Stimulated activated CD8-positive, alpha-beta memory T cell treated with anti-CD3 and anti-CD28 coated beads, Interleukin-7, amount 100 ng/mL, for 1 hour (primary cell): ENCODE data around the gene OPN1LW.
"Not testable (repeated sequence)": the region's sequence is repeated elsewhere in the genome, so short reads cannot be mapped to it uniquely, and the experiment has no call there.

ENCODE experiments used
- DNase-seq, 2 donors: peaks; one replicate each; pipeline ENCODE4 v3.0.0-alpha.2; 2020; ENCODE audit warnings: low read depth in 2 of 2

Gene OPN1LW

GRCh38 chrX:154132366-154132765 lies 11.7 kb upstream of the OPN1LW start:
- DNase-seq = no peak

DNA sequence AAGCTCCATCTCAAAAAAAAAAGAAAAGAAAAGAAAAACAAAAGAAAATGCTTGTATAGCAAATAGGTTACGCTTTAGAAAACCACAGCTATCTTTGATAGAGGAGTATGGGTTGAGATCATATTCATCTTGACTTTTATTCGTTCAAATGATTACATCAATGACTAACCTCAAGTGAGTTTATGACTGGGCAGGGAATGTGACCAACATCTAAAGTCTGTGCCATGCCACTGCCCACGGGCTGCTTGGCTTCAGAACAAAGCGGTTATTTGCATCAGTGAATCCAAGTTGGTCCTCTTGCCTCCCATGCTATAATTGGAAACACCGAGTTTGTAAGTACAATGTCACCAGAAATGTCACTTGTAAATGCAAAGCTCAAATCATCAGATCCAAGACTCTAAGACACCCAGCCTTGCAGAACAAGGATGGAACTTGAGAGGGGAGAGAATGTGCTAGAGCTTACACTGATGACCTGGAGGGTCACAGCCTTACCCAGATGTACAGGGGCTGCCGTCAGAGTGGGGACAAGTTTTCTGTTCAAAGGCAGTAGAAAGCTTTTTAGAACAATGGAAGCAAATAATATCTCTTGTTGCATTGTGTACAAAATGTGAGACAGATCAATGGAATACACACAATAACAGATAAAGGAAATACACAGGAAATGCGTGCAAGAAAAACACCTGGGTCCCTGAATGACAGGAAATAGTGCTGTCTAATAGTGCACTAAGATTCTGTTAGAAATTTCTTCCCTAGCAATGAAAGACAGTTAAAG lies 8.4 kb upstream of the OPN1LW start:
- DNase-seq = no peak

GRCh38 chrX:154136627-154137161 lies 7.3 kb upstream of the OPN1LW start:
- peak; percentile 39 to 41 for DNase-seq

DNA sequence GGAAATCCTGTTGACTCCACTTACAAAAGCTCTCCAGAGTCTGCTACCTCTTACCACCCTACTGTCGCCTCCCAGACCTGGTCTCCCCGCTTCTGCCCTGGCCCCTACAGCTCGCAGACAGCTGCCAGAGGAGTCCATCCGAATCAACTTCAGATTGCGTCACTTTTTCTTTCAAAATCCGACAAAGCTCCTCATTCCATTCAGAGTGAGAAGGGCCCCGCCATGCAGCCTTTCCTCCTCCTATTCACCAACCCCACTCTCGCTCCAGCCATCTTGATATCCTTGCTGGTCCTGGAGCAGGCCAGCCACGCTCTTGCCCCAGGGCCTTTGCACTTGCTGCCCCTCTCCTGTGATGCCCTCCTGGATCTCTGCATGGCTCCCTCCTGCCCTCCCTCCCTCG lies 5.2 kb upstream of the OPN1LW start:
- no peak for DNase-seq

GRCh38 chrX:154140206-154140605 lies 3.8 kb upstream of the OPN1LW start:
- DNase-seq = no peak

GRCh38 chrX:154140742-154141141 lies 3.3 kb upstream of the OPN1LW start:
- DNase-seq = no peak

- DNase-seq = no peak
These were observed 1.7 kb upstream of the OPN1LW start for GRCh38 chrX:154142386-154142785.

GRCh38 chrX:154142950-154143745 lies 895 bp upstream of the OPN1LW start:
- DNase-seq = no peak

GRCh38 chrX:154151030-154151429 lies 7.0 kb downstream of the OPN1LW start:
- not testable (repeated sequence) for DNase-seq

DNA sequence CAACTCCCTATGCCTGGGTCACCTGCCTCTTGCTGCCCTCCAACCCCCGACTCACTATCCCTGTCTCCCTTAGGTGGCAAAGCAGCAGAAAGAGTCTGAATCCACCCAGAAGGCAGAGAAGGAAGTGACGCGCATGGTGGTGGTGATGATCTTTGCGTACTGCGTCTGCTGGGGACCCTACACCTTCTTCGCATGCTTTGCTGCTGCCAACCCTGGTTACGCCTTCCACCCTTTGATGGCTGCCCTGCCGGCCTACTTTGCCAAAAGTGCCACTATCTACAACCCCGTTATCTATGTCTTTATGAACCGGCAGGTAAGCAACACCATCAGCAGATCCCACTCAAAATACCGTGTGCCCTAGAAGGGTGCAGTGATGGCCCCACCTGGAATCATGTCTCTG lies 12.2 kb downstream of the OPN1LW start:
- DNase-seq = not testable (repeated sequence)

DNA sequence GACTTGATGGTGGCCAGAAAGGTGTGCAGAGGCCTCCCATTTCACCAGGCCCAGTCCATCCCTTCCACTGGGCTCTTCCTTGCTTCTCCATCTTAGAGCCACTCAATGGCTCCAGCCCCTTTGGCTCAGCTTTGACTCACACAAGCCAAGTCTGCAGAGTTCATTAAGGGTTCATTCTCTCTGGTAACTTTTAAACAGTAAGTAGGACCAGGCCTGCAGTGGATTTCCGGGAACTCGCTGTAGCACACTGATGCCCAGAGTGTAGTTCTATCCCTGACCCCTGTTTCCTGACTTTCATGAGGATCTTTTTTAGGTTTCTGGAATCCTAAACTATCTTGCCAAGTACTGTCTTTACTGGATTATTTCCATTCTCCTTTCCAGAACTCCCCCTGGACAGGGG lies 13.2 kb downstream of the OPN1LW start:
- DNase-seq = not testable (repeated sequence)

- DNase-seq = not testable (repeated sequence)
These were observed 15.3 kb downstream of the OPN1LW start for GRCh38 chrX:154159345-154159744.

DNA sequence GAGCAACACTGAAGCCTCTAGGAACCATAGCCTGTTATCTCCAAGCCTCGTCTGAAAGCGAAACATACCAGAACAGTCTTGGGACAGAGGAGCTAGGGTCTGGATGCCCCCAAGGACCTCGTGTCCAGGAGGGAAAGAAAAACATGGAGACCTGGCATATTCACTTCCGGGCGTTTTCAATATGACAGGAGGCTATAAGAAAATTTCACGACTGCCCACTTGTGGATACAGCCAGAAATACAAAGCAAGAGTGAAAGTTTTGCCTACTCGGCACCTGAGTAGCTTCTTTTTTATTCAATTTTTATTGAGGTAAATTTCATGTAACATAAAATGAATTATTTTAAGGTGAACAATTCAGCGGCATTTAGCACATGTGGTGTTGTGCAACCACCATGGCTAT lies 20.9 kb downstream of the OPN1LW start:
- DNase-seq = not testable (repeated sequence)

DNA sequence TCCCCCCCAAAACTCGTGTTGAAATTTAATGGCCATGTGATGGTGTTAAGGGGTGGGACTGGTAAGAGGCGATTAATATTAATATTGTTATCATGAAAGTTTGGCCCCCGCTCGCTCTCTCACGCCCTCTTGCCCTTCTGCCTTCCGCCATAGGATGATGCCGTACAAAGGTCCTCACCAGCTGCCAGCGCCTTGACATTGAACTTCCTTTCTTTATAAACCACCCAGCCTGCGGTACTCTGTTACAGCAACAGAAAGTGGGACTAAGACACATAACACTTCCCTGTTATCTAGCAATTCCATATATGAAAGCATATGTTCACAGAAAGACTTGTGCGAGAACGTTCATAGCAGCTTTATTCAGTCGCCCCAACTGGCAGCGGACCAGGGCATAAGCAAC lies 24.3 kb downstream of the OPN1LW start:
- not testable (repeated sequence) for DNase-seq

- not testable (repeated sequence) for DNase-seq
These were observed 28.5 kb downstream of the OPN1LW start for GRCh38 chrX:154172535-154172943.

- DNase-seq = not testable (repeated sequence)
These were observed 30.3 kb downstream of the OPN1LW start for GRCh38 chrX:154174356-154174755.

GRCh38 chrX:154182296-154182695 lies 38.3 kb downstream of the OPN1LW start, which contains the start of gene OPN1MW:
OPN1MW (plus strand) TSS chrX:154182596; CDS start chrX:154182678, 82 bp downstream.
- DNase-seq = not testable (repeated sequence)

DNA sequence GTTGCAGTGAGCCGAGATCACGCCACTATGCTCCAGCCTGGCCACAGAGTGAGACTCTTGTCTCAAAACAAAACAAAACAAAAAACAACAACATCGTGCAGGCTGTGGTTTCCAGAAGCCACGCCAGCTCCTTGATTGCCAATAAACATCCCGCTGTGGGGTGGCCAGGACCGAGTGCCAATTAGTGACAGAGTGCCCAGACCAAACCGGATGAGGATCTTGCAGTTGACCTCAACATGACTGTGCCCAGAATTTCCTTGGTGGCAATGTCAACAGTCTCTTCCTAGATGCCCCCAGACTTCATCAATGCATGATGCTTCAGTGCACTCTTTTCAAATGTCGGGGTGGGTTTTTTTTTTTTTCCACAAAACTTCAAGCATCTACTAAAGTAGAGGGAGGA lies 39.8 kb downstream of the OPN1LW start:
- DNase-seq = not testable (repeated sequence)

GRCh38 chrX:154192846-154193245 lies 48.8 kb downstream of the OPN1LW start:
- not testable (repeated sequence) for DNase-seq

DNA sequence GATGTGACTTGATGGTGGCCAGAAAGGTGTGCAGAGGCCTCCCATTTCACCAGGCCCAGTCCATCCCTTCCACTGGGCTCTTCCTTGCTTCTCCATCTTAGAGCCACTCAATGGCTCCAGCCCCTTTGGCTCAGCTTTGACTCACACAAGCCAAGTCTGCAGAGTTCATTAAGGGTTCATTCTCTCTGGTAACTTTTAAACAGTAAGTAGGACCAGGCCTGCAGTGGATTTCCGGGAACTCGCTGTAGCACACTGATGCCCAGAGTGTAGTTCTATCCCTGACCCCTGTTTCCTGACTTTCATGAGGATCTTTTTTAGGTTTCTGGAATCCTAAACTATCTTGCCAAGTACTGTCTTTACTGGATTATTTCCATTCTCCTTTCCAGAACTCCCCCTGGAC lies 50.3 kb downstream of the OPN1LW start:
- not testable (repeated sequence) for DNase-seq

- not testable (repeated sequence) for DNase-seq
These were observed 52.4 kb downstream of the OPN1LW start for GRCh38 chrX:154196466-154196865.
